Activated CD4-positive, alpha-beta T cell treated with anti-CD3 and anti-CD28 coated beads, Interleukin-2, Interleukin-4, amounts not matched to agents 100 ng/mL and 50 ng/mL, durations not matched to agents 16 hours and 8 hours (primary cell): Measurements from ENCODE around the gene SLC22A14.
"Not testable (repeated sequence)": the region's sequence is repeated elsewhere in the genome, so short reads cannot be mapped to it uniquely, and the experiment has no call there.

Source experiments
- DNase-seq: peaks from one replicate; pipeline ENCODE4 v3.0.0-alpha.2; 2020; ENCODE audit warnings: low spot score

Gene SLC22A14, protein sequence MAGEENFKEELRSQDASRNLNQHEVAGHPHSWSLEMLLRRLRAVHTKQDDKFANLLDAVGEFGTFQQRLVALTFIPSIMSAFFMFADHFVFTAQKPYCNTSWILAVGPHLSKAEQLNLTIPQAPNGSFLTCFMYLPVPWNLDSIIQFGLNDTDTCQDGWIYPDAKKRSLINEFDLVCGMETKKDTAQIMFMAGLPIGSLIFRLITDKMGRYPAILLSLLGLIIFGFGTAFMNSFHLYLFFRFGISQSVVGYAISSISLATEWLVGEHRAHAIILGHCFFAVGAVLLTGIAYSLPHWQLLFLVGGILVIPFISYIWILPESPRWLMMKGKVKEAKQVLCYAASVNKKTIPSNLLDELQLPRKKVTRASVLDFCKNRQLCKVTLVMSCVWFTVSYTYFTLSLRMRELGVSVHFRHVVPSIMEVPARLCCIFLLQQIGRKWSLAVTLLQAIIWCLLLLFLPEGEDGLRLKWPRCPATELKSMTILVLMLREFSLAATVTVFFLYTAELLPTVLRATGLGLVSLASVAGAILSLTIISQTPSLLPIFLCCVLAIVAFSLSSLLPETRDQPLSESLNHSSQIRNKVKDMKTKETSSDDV

GRCh38 chr3:38281895-38282686 lies at the start of gene SLC22A14:
SLC22A14 (plus strand) TSS chr3:38282294; CDS start chr3:38306027, 23,733 bp downstream.
- DNase-seq, result no peak

- no peak for DNase-seq
Measured at GRCh38 chr3:38232701-38233100, 49.4 kb upstream of the SLC22A14 start.

DNA sequence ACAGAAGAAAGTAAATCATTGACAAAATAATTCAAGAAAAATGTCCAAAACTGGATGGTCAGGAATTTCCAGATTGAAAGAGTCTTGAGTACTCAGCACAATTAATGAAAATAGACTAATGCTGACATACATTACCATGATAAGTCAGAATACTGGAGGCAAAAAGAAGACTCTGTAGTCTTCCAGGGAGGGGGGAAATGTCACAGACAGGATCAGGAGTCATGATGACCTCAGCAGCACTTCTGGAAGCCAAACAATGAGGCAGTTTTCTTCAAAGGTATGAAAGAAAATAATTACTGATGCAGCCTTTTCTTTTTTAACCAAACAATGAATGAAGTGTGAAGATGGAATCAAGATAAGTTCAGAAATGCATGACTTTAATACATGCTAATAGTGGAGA lies 46.6 kb upstream of the SLC22A14 start:
- no peak for DNase-seq

DNA sequence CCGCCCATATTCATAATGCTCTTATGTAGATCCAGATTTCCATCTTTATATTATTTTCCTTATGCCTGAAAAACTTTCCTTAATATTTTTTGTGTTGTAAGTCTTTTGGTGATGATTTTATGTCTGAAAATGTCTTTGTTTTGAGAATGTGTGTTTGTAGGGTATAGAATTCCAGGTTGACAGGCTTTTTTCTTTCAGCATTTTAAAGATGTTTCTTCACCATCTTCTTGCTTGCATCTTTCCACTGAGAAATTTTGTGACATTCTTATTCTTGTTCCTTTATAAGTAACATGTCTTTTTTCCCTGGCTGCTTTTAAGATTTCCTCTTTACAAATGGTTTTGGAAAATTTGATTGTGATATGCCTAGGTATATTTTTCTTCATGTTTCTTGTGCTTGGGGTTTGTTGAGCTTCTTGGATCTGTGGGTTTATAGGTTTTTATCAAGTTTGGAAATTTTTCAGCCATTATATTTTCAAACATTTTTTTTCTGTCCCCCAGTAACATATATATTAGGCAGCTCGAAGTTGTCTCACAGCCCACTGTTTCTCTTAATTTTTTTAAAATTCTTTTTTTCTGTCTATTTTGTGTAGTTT lies 43.6 kb upstream of the SLC22A14 start:
- DNase-seq, result no peak

GRCh38 chr3:38242812-38243211 lies 39.3 kb upstream of the SLC22A14 start:
- DNase-seq, result not testable (repeated sequence)

DNA sequence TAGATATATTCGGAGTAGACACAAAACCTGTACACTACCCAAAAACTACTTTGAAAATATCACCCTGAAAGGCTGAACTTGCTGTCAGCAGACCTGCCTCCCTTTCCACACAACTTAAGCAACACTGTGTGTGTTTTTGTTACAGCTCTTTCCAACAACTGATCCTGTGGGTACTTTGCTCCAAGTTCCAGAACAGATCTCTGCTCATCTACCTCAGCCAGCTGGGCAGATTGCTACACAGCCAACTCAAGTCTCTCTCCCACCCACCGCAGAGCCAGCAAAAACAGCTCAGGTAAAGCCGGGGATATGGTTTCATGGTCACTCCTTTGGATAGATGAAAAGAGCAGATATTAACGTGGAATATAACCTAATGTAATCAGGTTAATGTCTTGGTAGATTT lies 36.2 kb upstream of the SLC22A14 start:
- no peak for DNase-seq

DNA sequence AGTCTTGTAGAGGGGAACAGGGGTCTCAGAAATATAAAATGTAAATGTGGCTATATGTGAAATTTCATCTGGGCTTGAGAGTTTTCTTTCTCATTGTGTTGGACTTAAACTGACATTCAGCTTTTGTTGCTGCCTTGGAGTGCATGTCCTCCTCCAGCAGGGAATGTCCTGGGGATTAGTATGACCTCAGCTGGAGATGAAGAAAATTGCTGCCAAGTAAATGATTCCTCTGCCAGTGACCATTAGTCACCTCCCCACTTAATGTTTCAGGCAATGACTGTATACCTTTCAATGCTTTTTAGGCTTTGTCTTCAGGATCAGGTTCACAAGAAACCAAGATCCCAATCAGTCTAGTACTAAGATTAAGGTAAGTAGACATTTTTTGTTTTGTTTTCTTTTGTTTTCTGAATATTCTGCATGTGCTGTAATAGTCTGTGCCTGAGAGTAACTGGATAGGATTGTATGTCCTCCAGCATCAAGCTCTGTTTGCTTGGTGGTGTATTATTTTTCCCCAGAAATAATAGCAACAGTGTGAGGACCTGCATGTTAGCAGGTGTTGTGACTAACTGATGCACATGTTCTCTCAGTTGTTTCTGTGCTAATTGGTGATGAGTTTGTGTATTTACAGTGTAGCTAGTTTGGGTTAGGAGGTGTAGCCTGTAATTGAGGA lies 34.6 kb upstream of the SLC22A14 start:
- no peak for DNase-seq

DNA sequence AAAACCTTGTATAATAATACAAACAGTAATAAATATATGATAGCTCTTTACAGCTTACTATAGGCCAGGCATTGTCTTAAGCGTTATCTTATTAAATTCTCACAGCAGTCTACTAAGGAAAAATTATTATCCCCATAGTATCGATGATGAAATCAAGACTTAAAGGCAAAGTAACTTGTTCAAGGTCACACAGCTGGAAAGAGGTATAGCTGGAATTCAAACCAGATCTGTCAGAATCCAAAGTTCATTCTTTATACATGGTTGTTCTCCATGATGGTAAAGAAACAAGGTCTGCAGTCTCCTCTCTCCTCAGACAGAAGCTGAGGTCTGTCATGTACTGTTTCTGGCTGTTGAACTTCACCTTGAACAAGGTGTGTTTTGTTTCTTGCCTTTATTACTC lies 31.9 kb upstream of the SLC22A14 start:
- no peak for DNase-seq

DNA sequence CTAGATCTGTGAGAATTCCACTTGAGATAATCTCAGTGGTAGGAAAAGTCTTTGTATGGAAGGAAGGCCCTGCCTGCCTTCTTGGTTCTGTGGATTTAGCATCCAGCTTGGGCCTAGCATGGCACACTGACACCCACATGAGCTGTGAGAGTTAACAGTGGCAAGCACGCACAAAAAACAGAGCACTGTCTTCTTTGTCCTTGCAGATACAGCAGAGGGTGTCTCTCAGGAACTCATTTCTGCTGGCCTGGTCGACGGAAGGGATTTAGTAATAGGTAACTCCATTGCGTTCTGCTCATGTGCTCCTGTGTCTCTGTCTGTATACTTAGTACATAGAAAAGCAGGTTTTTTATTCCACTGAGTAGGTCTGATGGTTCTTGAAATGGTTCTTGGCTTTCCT lies 30.9 kb upstream of the SLC22A14 start:
- no peak for DNase-seq

DNA sequence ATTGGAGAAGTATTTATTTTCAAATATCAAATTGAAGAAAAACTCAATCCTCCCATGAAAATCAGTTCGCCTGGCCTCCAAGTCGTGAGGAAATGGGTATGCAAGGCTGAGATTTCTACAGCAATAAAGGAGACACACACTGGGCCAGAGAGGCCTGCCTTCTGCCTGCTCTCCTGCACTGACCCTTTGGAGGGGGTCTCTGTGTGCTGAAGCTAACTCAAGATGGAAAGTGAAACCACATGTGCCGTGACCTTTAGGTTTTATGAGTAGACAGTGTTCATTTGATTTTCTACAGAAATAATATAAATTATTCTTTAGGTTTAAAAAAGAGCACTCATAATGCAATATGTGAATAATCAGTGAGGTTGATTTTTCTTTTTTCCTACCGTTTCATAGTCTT lies 28.4 kb upstream of the SLC22A14 start:
- no peak for DNase-seq

- DNase-seq, result peak; percentile 33
Measured at GRCh38 chr3:38254872-38255271, 27.2 kb upstream of the SLC22A14 start.

DNA sequence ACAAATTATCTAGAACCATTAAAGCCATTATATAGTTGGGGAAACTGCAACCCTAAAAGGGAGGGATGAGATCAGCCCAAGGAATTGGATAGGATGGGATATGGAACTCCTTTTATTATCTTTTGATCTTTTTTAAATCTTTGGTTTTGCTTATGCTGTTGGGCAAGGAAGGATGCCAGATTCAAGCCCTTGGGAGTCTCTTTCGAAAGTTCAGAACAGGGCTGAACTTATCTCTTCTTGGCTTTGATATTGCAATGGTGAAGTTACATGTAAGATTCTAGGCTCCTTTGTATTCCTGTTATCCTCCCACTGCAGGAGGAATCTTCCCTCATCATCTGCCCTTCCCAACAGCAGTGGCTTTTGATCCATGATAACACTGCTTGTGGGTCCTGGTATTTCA lies 26.5 kb upstream of the SLC22A14 start:
- no peak for DNase-seq

DNA sequence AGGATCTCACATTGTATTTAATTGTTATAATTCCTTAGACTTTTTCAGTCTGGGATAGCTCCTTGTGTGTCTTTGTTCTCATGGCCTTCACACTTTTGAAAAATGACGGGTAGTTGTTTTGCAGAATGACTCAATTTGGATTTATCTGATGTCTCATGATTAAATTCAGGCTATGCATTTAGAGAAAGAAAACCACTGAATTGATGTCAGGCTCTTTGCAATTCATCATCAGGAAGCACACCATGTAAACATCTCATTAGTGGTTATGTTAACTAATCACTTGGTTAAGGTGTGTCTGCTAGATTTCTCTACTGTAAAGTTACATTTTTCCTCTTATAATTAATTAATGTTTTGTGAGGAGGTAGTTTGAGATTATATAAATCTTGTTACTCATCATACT lies 24.5 kb upstream of the SLC22A14 start:
- peak; percentile 66 for DNase-seq

- DNase-seq, result no peak
Measured at GRCh38 chr3:38260474-38260873, 21.6 kb upstream of the SLC22A14 start.

GRCh38 chr3:38264353-38264771 lies 17.7 kb upstream of the SLC22A14 start:
- DNase-seq, result no peak

DNA sequence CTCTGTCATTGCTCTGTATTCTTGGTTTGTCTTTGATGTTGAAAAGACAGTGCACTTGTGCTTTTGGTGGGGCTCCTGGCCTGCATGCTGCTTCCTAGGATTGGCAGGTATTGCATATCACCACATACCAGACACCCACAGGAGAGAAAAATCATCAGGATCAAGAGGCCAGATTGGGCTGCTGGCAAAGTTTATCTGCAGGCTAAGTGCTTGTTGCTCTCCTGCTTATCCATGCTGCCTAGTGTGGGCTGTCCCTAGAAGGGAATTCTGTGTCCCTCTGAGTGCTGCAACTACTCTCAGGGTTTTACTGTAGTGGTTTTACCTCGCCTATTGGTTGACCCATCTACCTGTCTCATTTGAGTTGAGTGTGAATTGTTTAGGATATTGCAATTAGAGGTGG lies 17.3 kb upstream of the SLC22A14 start:
- DNase-seq, result no peak

DNA sequence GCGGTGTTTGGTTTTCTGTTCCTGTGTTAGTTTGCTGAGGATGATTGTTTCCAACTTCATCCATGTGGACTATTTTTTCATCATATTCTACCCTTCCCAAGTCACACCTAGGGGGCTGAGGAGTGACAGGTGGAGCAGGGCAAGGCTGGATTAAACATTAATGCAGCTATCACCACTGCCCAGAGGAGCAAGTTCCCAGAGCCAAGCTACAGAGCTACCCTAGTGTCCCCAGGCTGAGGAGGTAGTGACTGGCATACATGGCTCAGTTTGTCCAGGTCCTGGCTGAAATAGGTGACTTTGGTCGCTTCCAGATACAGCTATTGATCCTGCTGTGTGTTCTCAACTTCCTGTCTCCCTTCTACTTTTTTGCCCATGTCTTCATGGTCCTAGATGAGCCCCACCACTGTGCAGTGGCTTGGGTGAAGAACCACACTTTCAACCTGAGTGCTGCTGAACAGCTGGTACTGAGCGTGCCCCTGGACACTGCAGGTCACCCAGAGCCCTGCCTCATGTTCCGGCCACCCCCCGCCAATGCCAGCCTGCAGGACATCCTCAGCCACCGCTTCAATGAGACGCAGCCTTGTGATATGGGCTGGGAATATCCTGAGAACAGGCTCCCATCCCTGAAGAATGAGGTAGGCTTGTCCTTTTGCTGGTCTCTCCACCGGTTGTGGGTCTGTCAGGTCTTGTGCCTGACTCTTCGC lies 16.3 kb upstream of the SLC22A14 start, which contains the start of gene SLC22A13:
SLC22A13 (plus strand) TSS at position 209 of the 704 bp plus-strand sequence; CDS start at position 258, 49 bp downstream.
- no peak for DNase-seq

DNA sequence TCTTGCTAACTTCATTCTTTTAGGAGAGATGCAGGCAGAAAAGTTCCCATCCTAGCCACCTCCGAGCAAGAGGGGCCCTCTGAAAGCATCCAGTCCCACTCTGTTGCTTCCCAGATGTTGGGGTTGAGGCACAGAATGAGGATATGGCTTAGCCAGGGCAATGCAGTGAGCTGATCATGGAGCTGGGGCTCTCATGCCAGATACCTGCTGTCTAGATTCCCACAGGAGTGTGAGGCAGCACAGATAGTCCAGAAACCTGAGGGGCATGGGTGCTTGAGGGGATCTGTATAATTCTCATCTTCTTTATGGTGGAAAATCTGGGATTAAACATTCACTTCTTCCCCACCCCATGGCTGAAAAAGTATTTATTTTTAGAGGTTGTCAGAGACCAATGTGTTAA lies 15.3 kb upstream of the SLC22A14 start:
- no peak for DNase-seq

GRCh38 chr3:38267662-38268061 lies 14.4 kb upstream of the SLC22A14 start:
- DNase-seq, result no peak

GRCh38 chr3:38268087-38268486 lies 14.0 kb upstream of the SLC22A14 start:
- DNase-seq, result no peak

- no peak for DNase-seq
Measured at GRCh38 chr3:38268522-38268921, 13.6 kb upstream of the SLC22A14 start.
